GM12874 (cell line): ENCODE measurements around the gene C1QTNF12.

Source experiments
- TF ChIP-seq, protein P1 (sequence below): IDR thresholded peaks from 2 replicates; pipeline ENCODE4 v1.5.1; 2011; ENCODE audit warnings: low read depth, mild to moderate bottlenecking, control low read depth, low read length, moderate library complexity; ENCODE audit not compliant: insufficient read depth

The C1QTNF12 gene

DNA sequence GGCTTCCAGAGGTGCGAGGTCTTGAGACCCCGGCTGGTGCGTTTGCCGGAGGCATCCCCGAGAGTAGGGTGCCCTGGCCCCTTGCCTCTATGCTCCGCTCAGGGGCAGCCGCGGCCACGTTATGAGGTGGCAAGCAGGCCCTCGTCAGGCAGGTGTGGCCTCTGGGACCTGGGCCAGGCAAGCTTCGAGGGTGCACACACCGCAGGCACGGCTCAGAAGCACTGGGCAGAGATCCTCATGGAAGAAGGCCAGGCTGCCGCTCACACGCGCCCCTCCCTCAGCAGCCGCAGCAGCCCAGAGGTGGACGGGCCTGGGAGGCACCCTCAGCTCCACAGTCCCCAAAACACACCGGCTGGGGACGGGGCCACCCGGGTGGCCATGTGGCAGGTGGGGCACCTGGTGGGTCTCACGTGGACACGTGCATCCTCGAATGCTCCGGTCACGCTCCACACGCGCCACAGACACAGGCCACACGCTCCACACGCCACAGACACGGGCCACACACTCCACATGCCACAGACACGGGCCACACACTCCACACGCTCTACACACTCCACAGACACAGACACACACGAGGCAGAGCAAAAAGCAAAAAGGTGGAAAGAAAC, 21.2 kb downstream of the C1QTNF12 start:
- TF ChIP-seq, protein P1, sequence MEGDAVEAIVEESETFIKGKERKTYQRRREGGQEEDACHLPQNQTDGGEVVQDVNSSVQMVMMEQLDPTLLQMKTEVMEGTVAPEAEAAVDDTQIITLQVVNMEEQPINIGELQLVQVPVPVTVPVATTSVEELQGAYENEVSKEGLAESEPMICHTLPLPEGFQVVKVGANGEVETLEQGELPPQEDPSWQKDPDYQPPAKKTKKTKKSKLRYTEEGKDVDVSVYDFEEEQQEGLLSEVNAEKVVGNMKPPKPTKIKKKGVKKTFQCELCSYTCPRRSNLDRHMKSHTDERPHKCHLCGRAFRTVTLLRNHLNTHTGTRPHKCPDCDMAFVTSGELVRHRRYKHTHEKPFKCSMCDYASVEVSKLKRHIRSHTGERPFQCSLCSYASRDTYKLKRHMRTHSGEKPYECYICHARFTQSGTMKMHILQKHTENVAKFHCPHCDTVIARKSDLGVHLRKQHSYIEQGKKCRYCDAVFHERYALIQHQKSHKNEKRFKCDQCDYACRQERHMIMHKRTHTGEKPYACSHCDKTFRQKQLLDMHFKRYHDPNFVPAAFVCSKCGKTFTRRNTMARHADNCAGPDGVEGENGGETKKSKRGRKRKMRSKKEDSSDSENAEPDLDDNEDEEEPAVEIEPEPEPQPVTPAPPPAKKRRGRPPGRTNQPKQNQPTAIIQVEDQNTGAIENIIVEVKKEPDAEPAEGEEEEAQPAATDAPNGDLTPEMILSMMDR = no peak

DNA sequence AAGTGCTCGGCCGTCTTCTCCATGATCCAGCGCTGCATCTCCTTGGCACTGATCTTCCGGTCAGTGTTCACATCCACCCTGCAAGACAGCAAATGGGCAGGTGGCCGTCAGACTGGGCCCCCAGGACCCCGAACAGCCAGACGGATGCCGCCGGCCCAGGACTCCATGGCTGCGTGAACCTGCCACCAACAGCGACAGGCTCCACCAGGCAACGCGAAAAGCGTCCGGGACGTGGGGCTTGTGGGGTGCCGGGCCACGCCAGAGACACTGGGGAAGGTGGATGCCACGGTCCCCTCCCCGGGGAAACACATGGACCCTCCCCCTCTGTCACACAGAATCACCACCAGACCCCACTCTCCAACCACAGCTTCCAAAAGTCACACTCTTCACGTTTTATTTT, 22.6 kb downstream of the C1QTNF12 start:
- TF ChIP-seq, protein P1 = no peak

DNA sequence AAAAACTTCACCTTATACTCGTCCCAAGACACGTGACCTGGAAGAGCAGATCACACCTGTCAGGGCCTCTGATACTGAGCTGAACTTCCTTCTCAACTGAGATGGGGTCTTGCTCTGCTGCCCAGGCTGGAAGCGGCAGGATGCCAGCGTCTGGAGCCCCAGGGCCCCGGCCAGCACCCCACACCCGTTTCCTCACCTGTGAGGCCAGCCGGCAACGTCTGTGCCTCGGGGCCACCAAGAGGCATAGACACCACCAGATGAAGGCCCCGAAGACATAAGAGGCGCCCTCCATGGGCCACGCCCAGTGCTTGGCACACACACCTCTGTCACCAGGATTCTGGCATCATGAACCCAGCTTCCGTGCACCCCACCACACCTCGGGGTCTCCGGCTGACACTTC, 23.2 kb downstream of the C1QTNF12 start:
- TF ChIP-seq, protein P1 = no peak

DNA sequence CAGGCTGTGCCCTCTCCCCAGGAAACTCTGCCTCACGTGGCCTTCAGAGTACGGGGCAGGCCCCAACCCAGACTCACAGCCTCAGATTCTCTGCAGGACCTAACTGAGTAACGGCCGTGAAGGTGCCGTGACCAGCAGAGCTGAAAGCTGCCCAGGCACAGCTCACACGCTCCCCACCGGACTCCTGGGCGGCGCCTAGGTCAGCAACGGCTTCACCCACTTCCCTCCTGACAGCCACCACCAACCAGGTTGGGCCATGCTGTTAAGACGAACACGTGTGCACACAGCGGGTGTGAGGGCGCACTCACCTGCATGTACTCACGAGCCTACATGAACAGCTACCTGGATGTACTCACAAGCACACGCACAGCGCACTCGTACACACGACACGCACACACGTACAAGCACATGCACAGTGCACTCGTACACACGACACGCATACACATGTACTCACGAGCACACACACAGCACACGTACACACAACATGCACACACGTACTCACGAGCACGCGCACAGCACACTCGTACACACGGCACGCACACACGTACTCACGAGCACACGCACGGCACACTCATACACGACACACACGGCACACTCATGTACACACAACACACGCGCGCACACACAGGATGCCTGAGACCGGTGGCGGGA, 23.8 kb downstream of the C1QTNF12 start:
- TF ChIP-seq, protein P1 = no peak

DNA sequence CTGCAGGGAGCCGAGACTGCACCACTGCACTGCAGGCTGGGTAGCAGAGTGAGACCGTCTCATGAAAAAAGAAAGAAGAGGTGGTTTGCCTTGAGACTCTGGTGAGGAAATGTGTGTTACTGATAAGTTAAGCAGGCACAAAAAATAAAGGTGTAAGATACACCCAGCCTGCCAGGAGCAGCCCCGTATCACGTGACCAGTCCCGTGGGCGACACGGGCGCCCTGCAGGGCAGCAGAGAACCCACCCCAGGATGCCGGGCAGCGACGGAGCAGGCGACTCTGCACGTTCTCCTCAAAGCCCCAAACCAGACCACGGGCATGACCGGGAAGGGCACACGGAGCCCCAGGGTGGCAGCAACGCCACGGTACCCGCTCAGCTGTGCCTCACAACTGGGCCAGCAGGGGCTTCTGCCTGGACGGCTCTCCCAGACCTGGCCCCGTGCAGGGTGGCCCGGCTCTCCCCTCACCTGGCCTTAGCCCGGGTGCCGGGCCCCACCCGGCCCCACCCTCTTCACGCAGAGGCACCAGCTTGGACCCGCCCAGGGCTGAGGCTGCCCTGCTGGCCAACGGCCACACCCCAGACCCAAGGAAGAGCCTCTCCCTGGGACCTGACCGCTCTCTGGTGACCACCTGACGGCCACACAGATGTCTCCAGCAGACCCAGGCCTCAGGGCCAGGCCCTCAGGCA, 24.5 kb downstream of the C1QTNF12 start:
- TF ChIP-seq, protein P1 = no peak

DNA sequence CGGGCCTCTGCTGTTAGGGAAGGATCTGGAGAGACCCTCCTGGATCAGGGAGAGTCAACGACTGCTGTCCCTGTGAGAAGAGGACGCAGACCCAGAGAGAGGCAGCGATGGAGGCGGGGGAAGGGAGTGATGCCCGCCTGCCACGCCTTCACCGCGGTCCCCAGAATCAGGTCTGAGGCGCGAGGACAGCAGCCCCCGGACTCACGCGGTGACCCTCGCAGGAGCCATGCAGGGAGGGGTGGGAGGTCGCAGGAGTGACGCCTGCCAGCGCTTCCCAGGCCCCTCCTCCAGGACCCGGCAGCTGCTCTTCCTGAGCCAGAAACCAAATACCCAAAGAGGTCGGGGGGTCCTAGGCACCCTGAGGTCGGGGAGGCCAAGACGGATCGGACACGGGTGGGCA, 26.3 kb downstream of the C1QTNF12 start:
- TF ChIP-seq, protein P1 = no peak

DNA sequence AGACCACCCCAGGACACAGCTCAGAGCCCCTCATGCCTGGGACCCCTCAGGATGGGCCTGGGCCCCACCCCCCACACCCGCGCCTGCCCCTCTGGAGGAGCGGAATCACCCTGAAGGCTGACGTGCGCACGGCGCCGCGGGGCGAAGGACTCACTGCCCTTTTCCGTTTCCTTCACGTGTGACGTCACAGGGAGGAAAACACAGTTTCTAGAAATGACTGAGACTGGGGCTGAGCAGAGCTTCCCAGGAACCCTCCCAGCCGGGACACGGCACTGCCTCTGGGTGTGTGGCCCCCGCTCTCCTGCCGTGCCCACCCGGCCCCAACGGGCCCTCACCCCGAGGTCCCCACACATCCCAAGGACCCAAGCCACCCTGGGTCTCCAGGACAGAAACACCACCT, 27.2 kb downstream of the C1QTNF12 start:
- TF ChIP-seq, protein P1 = no peak
